ENCODE measurements around the gene PCNX4.
"Not testable (repeated sequence)": the region's sequence is repeated elsewhere in the genome, so short reads cannot be mapped to it uniquely, and the experiment has no call there.

The PCNX4 gene

DNA sequence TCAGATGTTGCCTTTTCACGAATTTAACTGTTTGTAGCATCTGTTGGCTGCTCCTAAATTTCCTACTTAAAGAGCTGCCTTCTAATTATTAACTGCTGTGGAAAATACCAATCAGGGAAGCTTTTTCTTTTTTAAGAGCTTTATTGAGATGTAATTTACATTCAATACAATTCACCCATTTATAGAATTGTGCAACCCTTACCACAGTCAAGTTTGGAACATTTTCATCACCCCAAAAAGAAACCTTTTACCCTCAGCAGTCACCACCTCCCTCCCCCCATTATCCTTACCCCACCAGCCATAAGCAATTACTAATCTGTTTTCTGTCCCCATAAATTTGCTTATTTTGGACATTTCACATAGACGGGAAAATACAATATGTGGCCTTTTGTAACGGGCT, 1.4 kb downstream of the PCNX4 start:
- peak overlapping the region; percentile 94 for H3K4me3 ChIP-seq (replicated peaks; ENCODE audit: low read depth, low read length)
- TF ChIP-seq, protein P1, sequence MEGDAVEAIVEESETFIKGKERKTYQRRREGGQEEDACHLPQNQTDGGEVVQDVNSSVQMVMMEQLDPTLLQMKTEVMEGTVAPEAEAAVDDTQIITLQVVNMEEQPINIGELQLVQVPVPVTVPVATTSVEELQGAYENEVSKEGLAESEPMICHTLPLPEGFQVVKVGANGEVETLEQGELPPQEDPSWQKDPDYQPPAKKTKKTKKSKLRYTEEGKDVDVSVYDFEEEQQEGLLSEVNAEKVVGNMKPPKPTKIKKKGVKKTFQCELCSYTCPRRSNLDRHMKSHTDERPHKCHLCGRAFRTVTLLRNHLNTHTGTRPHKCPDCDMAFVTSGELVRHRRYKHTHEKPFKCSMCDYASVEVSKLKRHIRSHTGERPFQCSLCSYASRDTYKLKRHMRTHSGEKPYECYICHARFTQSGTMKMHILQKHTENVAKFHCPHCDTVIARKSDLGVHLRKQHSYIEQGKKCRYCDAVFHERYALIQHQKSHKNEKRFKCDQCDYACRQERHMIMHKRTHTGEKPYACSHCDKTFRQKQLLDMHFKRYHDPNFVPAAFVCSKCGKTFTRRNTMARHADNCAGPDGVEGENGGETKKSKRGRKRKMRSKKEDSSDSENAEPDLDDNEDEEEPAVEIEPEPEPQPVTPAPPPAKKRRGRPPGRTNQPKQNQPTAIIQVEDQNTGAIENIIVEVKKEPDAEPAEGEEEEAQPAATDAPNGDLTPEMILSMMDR (IDR thresholded peaks at IDR 0.05; ENCODE audit: low read length, missing control alignments), result no peak
- no peak for DNase-seq (ENCODE audit: low read depth)

DNA sequence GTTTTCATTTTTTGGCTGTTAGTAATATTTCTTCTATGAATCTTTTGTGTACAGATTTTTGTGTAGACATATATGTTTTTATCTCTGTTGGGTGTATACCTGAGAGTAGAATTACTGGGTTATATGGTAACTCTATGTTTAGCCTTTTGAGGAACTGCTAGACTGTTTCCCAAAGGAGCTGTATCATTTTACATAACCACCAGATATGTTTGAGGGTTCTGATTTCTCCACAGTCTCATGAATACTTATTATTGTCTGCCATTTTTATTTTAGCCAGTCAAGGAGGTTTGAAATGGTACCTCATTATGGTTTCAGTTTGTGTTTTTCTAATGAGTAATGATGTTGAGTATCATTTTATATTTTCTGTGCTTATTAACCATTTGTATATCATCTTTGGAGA, 1.9 kb downstream of the PCNX4 start:
- TF ChIP-seq, protein P1 (IDR thresholded peaks at IDR 0.05; ENCODE audit: low read length, missing control alignments), result no peak
- DNase-seq (ENCODE audit: low read depth), result no peak
- peak overlapping the region; percentile 94 for H3K4me3 ChIP-seq (replicated peaks; ENCODE audit: low read depth, low read length)

DNA sequence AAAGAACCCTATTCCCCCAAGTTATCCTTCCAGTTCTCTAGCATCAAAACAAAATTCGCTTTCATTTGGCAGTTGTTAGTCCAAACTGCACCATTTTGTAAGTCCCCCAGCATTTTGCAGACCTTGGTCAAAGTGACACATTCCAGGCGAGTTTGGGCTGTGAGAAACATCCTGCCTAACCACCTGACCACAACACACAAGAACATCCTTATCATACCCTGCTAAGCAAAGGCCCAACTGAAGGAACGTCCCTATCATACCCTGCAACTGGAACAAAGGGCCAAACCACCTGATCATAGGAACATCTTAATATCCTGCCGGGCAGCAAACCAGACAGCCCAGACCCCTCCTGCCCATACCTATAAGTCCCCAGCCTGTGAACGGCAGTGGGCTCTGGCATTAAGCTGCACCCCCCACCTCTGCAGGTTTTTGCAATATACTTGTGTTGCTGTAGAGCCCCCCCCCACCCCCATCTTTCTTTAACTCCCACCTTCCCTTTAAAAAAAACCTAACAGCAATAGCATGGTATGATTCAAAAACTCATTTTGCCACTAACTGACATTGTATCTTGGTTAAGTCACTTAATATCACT, 2.7 kb downstream of the PCNX4 start:
- TF ChIP-seq, protein P1 (IDR thresholded peaks at IDR 0.05; ENCODE audit: low read length, missing control alignments), result no peak
- peak overlapping the region; percentile 94 for H3K4me3 ChIP-seq (replicated peaks; ENCODE audit: low read depth, low read length)
- DNase-seq (ENCODE audit: low read depth), result peak; percentile 75

DNA sequence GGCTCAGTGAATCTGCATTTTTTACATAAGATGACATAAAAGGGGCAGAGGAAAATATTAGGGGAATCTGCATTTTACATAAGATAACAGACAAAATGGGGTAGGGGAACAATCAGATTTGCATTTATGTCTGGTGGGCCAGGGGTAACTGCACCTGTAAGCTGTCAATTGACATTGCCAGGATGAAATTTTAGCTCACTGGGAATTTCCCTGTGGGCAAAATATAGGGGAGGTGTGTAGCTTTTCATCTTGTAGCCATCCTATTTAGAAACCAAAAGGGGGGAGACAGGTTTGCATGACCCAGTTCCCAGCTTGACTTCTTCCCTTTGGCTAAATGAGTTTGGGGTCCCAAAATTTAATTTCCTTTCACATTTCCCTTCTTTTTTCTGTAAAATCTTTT, 3.5 kb downstream of the PCNX4 start:
- no peak overlapping the region for H3K4me3 ChIP-seq (replicated peaks; ENCODE audit: low read depth, low read length)
- DNase-seq (ENCODE audit: low read depth), result no peak
- TF ChIP-seq, protein P1 (IDR thresholded peaks at IDR 0.05; ENCODE audit: low read length, missing control alignments), result no peak

DNA sequence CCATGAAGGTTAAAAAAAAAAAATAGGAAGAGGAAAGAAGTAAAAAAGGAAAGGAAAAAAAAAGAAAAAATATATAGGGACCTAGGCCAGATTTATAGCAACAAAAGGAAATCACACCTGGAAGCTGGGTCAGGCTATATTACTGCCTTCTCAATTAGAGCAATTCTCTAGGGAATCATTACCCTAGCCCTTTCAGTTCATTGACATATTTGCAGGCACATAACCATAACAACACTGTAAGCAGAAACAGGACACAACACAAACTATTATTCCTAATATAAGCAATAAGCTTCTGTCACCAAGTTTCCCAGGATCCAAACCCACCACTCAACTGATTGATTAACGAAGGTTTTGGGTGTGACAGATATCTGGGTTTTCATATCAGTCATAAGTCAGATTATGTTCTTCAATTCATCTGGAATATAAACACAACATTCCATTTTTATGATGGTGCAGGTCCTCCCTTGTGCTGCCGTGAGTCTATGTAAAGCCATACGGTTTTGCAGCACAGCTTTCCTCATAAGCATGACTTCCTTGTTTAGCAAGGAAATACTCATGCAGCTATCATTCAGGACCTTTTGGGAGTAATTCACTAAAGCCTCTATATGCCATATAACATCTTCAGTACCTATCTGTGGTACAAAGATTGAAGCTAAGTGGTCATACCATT, 4.2 kb downstream of the PCNX4 start:
- TF ChIP-seq, protein P1 (IDR thresholded peaks at IDR 0.05; ENCODE audit: low read length, missing control alignments), result no peak
- H3K4me3 ChIP-seq (replicated peaks; ENCODE audit: low read depth, low read length), result no peak overlapping the region
- peak; percentile 66 for DNase-seq (ENCODE audit: low read depth)

DNA sequence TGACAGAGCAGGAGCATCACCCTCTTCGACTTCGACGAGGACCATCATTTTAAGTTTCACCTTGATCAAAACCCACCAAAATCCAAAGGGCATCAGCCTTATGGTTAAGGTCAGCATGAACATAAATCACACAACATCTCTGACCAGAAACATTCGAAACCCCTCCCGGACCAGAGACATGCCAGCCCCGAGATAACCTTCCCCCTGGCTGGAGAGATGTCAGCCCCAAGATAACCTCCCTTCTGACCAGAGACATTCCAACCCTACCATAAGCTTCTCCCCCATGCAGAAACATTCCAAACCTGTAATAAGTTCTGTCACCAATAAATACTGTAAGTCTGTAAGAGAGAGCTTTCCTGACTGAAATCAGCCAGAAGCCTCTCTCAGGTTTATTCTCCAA, 6.3 kb downstream of the PCNX4 start:
- TF ChIP-seq, protein P1 (IDR thresholded peaks at IDR 0.05; ENCODE audit: low read length, missing control alignments), result no peak
- DNase-seq (ENCODE audit: low read depth), result no peak
- no peak overlapping the region for H3K4me3 ChIP-seq (replicated peaks; ENCODE audit: low read depth, low read length)

DNA sequence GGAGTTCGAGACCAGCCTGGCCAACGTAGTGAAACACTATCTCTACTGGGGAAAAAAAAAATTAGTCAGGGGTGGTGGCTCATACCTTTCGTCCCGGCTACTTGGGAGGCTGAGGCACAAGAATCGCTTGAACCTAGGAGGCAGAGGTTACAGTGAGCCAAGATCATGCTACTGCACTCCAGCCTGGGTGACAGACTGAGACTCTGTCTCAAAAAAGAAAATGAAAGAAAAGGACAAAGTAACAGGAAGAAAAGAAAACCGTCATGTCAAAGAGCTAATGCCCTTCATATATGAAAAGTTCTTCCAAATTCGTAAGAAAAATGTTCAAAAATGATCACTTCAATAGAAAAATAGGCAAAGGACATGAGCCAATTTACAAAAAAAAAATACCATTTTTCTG, 8.1 kb downstream of the PCNX4 start:
- not testable (repeated sequence) for DNase-seq (ENCODE audit: low read depth); H3K4me3 ChIP-seq (replicated peaks; ENCODE audit: low read depth, low read length)

Data from fibroblast of pulmonary artery (primary cell).